ENCODE data around the gene METTL21A.
A peak's percentile ranks its signal among the peaks of the same experiment; 100 is the strongest.

METTL21A gene

GRCh38 chr2:207621501-207622039, 3.6 kb downstream of the METTL21A start:
- no peak for DNase-seq

GRCh38 chr2:207619764-207620203, 5.4 kb downstream of the METTL21A start:
- DNase-seq, result no peak

- peak; percentile 80 for DNase-seq
Observed at GRCh38 chr2:207617011-207617671, 8.1 kb downstream of the METTL21A start.

GRCh38 chr2:207616185-207616584, 9.0 kb downstream of the METTL21A start:
- peak; percentile 40 for DNase-seq

GRCh38 chr2:207614824-207615223, 10.4 kb downstream of the METTL21A start:
- no peak for DNase-seq

GRCh38 chr2:207612714-207613113, 12.5 kb downstream of the METTL21A start:
- DNase-seq, result no peak

- DNase-seq, result no peak
Observed at GRCh38 chr2:207606829-207607228, 18.4 kb downstream of the METTL21A start.

- no peak for DNase-seq
Observed at GRCh38 chr2:207606399-207606798, 18.8 kb downstream of the METTL21A start.

GRCh38 chr2:207603486-207603885, 21.7 kb downstream of the METTL21A start:
- no peak for DNase-seq

GRCh38 chr2:207601774-207602173, 23.4 kb downstream of the METTL21A start:
- DNase-seq, result peak; percentile 33

- peak; percentile 71 for DNase-seq
Observed at GRCh38 chr2:207600231-207600630, 25.0 kb downstream of the METTL21A start.

- peak; percentile 35 for DNase-seq
Observed at GRCh38 chr2:207599636-207600035, 25.6 kb downstream of the METTL21A start.

- no peak for DNase-seq
Observed at GRCh38 chr2:207594731-207595130, 30.5 kb downstream of the METTL21A start.

GRCh38 chr2:207594264-207594663, 30.9 kb downstream of the METTL21A start:
- no peak for DNase-seq

- DNase-seq, result no peak
Observed at GRCh38 chr2:207593277-207593676, 31.9 kb downstream of the METTL21A start.

GRCh38 chr2:207589143-207589542, 36.1 kb downstream of the METTL21A start:
- no peak for DNase-seq

- no peak for DNase-seq
Observed at GRCh38 chr2:207587305-207587704, 37.9 kb downstream of the METTL21A start.

- DNase-seq, result no peak
Observed at GRCh38 chr2:207584952-207585351, 40.2 kb downstream of the METTL21A start.

- DNase-seq, result no peak
Observed at GRCh38 chr2:207571370-207571769, 53.8 kb downstream of the METTL21A start.

- no peak for DNase-seq
Observed at GRCh38 chr2:207567671-207568070, 57.5 kb downstream of the METTL21A start.

GRCh38 chr2:207565736-207566500, 59.3 kb downstream of the METTL21A start:
- DNase-seq, result no peak

Measured in fibroblast of skin of right biceps (primary cell).